ENCODE measurements around the gene INPP5J.

INPP5J gene

GRCh38 chr22:31124811-31125465 is 2.2 kb downstream of the INPP5J start:
- DNase-seq (ENCODE audit: low read depth): no peak

DNA sequence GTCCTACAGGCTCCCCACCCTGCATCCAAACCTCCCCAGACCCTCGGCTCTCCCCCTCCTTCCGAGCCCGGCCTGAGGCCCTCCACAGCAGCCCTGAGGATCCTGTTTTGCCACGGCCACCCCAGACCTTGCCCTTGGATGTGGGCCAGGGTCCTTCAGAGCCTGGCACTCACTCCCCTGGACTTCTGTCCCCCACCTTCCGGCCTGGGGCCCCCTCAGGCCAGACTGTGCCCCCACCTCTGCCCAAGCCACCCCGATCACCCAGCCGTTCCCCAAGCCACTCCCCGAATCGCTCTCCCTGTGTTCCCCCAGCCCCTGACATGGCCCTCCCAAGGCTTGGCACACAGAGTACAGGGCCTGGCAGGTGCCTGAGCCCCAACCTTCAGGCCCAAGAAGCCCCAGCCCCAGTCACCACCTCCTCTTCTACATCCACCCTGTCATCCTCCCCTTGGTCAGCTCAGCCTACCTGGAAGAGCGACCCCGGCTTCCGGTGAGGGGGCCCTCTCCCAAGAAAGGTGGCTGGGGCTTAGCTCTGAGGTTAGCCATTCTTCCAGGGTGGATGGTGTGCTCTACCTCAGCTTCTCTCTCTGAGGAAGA is 2.9 kb downstream of the INPP5J start:
- no peak for DNase-seq (ENCODE audit: low read depth)

DNA sequence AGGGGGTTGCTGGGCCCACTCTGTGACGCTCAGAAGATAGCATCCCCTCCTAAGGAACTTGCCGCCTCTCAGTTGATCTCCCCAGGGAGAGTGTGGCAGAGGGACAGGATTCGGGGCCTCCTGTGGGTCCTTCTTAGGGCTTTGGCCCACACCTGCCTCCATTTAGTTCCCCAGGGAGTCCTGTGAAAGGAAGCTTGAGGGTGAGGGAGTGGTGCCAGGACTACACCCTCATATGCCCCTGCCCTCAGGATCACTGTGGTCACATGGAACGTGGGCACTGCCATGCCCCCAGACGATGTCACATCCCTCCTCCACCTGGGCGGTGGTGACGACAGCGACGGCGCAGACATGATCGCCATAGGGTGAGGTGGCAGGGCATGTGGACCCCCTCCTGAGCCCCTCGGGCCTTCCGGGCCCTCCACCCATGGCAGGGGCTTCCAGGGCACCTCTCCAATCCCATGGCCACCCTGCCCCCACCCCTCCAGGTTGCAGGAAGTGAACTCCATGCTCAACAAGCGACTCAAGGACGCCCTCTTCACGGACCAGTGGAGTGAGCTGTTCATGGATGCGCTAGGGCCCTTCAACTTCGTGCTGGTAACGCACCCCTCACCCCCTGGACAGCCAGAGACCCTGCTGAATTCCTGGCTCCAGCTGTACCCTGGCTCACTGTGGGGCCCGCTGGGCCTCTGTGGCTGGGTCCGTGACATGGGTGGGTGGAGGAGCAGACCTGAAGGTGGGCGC is 3.5 kb downstream of the INPP5J start:
- no peak for DNase-seq (ENCODE audit: low read depth)

DNA sequence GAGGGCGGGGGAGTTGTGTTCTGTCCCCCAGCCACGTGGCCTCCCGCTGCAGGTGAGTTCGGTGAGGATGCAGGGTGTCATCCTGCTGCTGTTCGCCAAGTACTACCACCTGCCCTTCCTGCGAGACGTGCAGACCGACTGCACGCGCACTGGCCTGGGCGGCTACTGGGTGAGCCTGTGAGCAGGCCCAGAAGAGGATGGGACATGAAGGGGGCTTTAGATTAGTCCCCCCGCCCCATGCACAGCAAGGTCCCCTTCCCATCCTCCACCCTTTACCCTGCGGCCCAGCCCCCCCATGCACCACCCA is 4.1 kb downstream of the INPP5J start:
- DNase-seq (ENCODE audit: low read depth): no peak

DNA sequence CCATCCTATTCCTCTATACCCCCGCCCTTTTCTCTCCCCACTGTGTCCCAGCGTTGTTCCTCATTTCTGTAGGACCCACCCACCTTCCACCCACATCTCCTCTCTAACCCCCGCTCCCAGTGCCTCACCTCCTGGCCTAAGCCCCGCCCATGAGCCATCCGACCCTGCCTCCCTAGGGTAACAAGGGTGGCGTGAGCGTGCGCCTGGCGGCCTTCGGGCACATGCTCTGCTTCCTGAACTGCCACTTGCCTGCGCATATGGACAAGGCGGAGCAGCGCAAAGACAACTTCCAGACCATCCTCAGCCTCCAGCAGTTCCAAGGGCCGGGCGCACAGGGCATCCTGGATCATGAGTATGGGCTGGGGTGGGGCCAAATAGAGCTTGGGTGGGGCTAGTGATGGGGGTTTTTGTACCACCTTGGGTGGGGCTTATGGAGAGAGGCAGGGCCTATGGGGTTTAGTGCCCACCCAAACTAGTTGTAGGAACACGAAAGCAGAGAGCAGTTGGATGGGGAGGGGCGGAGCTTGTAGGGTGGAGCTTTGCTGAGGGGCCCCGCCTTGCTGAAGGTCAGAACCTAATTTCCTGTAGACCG is 4.5 kb downstream of the INPP5J start:
- no peak for DNase-seq (ENCODE audit: low read depth)

DNA sequence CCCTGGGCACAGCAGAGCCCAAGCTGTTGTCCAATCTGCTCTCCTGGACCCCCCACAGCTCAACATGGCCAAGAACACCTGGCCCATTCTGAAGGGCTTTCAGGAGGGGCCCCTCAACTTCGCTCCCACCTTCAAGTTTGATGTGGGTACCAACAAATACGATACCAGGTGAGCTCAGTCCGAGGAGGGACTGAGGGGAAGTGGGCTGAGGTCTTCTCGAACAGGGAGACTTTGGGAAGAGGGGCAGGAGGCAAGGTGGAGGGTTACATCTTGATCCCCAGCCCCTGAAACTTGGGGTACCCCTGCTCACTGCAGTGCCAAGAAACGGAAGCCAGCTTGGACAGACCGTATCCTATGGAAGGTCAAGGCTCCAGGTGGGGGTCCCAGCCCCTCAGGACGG is 5.4 kb downstream of the INPP5J start:
- no peak for DNase-seq (ENCODE audit: low read depth)

- DNase-seq (ENCODE audit: low read depth): no peak
Measured at GRCh38 chr22:31130873-31131272, 8.1 kb downstream of the INPP5J start.

DNA sequence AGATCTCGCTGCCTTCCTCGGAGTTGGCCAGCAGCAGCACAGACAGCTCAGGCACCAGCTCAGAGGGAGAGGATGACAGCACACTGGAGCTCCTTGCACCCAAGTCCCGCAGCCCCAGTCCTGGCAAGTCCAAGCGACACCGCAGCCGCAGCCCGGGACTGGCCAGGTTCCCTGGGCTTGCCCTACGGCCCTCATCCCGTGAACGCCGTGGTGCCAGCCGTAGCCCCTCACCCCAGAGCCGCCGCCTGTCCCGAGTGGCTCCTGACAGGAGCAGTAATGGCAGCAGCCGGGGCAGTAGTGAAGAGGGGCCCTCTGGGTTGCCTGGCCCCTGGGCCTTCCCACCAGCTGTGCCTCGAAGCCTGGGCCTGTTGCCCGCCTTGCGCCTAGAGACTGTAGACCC is 11.1 kb downstream of the INPP5J start:
- no peak for DNase-seq (ENCODE audit: low read depth)

DNA sequence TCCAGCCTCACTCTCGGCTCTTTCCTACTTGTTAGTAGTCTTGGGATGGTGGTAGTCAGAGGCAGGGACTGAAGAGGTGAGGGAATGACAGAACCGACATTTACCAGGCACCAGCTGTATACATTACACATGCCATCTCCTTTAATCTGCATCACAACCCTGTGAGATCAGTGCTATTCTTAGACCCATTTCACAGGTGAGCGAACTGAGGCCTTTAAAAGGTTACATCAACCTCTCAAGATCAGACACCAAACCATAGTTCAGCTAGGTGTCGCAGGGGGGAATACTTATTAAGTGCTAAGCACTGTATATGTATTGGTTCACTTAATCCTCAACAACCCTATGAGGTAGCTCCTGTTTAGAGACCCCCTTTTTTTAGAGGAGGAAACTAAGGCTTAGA is 11.9 kb downstream of the INPP5J start:
- DNase-seq (ENCODE audit: low read depth): no peak

- DNase-seq (ENCODE audit: low read depth): no peak
Measured at GRCh38 chr22:31135706-31136105, 12.9 kb downstream of the INPP5J start.

DNA sequence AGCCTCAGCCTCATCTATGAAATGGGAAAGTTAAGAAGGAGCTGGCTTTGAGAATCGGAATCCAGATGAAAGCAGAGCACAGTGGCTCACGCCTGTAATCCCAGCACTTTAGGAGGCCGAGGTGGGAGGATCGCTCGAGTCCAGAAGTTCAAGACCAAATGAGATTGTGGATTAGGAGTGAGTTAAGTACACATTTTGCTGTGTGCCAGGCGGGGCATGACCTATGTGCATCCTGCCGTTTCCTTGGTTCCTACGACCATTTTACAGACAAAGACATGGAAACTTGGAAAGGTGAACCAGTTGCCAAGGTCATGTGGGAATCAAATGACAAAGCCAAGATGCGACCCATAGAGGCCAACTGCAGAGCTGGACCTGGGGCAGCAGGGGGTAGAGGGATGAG is 13.4 kb downstream of the INPP5J start:
- no peak for DNase-seq (ENCODE audit: low read depth)

DNA sequence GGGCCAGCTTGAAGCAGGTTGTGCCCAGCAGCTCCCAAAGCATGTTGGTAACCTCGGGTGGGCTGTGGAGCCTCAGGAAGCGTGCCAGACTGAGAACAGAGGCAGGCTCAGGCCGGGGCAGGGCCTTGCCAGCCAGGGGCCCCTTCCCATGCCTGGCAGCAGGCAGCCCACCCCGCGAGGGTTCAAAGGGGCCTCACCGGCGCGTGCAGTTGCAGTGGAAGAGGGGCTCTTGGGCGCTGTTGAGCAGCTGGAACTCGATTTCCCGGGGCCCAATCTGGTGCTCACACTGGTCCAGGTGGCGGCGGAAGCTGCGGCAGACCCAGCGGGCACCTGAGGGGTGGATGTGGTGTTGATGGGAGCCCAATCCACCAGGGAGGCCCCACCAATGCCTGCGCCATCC is 13.9 kb downstream of the INPP5J start:
- no peak for DNase-seq (ENCODE audit: low read depth)

DNA sequence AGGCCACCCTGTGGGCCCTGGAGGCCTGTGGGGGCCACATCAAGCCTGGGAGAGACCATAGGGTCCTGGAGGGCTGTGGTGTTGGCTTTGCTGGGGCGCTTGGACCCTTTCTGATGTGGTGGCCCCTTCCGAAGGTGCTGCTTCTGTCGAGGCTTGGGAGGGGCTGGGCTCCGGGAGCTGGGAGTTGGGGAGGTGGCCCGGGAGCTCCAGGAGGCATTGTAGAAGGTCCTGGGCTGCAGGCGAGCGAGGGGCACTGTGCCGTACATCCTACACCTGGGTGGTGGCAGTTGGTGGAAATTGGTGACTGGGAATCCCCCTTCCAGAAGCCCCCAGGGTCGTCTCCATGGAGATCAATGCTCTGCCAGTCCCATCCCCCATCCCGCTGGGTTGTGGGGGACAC is 15.0 kb downstream of the INPP5J start:
- no peak for DNase-seq (ENCODE audit: low read depth)

DNA sequence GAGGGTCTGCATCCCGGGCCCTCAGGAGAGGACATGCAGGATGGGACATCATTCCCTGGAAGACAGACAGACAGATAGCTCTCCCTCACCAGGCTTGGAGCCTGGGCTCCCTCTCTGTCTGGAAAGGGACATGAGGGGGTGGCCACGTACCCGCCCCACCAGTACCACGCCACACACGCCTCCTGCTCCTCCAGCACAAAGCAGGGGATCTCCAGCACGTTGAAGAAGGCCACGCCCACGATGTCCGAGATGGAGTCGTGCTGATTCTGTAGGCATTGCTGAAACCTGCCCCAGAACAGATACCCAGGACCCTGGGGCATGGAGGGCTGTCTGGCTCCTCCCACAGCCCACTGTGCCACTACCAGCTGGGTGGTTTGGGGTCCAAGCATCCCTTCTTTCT is 15.4 kb downstream of the INPP5J start:
- no peak for DNase-seq (ENCODE audit: low read depth)

- no peak for DNase-seq (ENCODE audit: low read depth)
Measured at GRCh38 chr22:31139066-31139465, 16.3 kb downstream of the INPP5J start.

- DNase-seq (ENCODE audit: low read depth): peak; percentile 49
Measured at GRCh38 chr22:31139866-31140716, 17.3 kb downstream of the INPP5J start, which contains the start of gene PLA2G3. Gene PLA2G3, minus strand, starts transcription at chr22:31140508. Its CDS starts 154 bp downstream, at chr22:31140354.

- no peak for DNase-seq (ENCODE audit: low read depth)
Measured at GRCh38 chr22:31140746-31141145, 18.0 kb downstream of the INPP5J start.

DNA sequence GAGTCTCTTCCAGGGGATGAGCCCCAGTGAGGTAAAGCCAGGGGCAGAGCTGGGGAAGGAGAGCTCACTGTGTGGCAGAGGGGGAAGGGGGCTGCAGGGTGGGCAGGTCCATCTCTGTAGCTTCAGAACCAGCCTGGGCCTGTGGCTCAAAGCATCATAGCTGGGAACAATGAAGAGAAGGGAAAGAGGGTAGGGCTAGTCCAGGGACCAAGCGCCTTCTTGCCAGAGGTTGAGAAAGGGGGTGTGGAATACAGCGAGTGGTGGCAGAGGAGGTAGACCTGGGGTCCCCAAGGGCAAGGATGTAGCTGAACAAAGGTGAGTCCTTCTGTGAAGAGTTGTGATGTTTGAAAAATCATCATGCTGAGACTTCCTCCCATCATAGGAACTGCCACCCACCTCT is 18.8 kb downstream of the INPP5J start:
- no peak for DNase-seq (ENCODE audit: low read depth)

- DNase-seq (ENCODE audit: low read depth): no peak
Measured at GRCh38 chr22:31142285-31142684, 19.5 kb downstream of the INPP5J start.

- DNase-seq (ENCODE audit: low read depth): no peak
Measured at GRCh38 chr22:31143038-31143437, 20.3 kb downstream of the INPP5J start.

- DNase-seq (ENCODE audit: low read depth): no peak
Measured at GRCh38 chr22:31143537-31143936, 20.8 kb downstream of the INPP5J start.

DNA sequence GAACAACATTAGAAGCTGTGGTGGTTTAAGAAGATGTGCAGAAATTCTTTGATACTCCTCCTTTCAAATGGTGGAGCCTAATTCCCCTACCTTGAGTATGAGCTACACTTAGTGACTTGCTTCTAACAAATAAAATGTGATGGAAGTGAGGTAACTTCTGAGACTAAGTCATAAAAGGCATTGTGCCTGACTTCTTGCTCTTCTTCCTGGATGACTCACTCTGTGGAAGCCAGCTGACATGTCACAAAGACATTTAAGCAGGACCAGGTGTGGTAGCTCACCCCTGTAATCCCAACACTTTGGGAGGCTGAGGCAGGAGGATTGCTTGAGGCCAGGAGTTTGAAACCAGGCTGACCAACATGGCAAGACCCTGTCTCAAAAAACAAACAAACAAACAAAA is 21.5 kb downstream of the INPP5J start:
- no peak for DNase-seq (ENCODE audit: low read depth)
